ENCODE data around the gene SNRPN. TPM values are rescaled to one million over a fixed set of nuclear protein-coding genes. Genes with fewer than 3 reads are reported as not detected.
A peak's percentile ranks its signal among the peaks of the same experiment; 100 is the strongest.
"Not testable (repeated sequence)": the region's sequence is repeated elsewhere in the genome, so short reads cannot be mapped to it uniquely, and the experiment has no call there.

SNRPN gene
- total RNA-seq, 2 experiments from 2014 or later = 66.7 to 68.2 TPM

GRCh38 chr15:24955531-24955921, 739 bp downstream of the SNRPN start:
- peak; percentile 4 for DNase-seq
- Mint-ChIP-seq H3K4me1 (peaks cover 5% of the 10 kb centered on the region), H3K9me3 (peaks cover 9% of the 10 kb centered on the region), H3K27me3 (no peaks in the 10 kb centered on the region), H3K36me3 (peaks cover 26% of the 10 kb centered on the region), H3K27ac (peak overlapping the region; percentile 93), H3K4me3 (peak overlapping the region; percentile 84)

GRCh38 chr15:24956111-24956838, 1.5 kb downstream of the SNRPN start:
- Mint-ChIP-seq H3K36me3 (peaks cover 34% of the 10 kb centered on the region), H3K9me3 (peaks cover 11% of the 10 kb centered on the region), H3K4me1 (peaks cover 5% of the 10 kb centered on the region)

GRCh38 chr15:24957691-24958090, 2.9 kb downstream of the SNRPN start:
- H3K4me3 Mint-ChIP-seq = peak overlapping the region; percentile 25
- peaks cover 5% of the 10 kb centered on the region for H3K9me3 Mint-ChIP-seq
- no peaks in the 10 kb centered on the region for H3K27me3 Mint-ChIP-seq
- no peak for DNase-seq
- H3K4me1 Mint-ChIP-seq = peaks cover 5% of the 10 kb centered on the region
- H3K36me3 Mint-ChIP-seq = peaks cover 38% of the 10 kb centered on the region
- H3K27ac Mint-ChIP-seq = peak overlapping the region; percentile 38

More at GRCh38 chr15:24956111-24956838, 1.5 kb downstream of the SNRPN start:
- Mint-ChIP-seq H3K27ac (peak overlapping the region; percentile 93), H3K4me3 (peak overlapping the region; percentile 84), H3K27me3 (no peaks in the 10 kb centered on the region)
- peak; percentile 75 for DNase-seq

GRCh38 chr15:24961967-24962366, 7.2 kb downstream of the SNRPN start:
- Mint-ChIP-seq H3K27ac (no peak overlapping the region), H3K4me1 (peaks cover 7% of the 10 kb centered on the region), H3K36me3 (peaks cover 73% of the 10 kb centered on the region), H3K4me3 (no peak overlapping the region), H3K27me3 (no peaks in the 10 kb centered on the region), H3K9me3 (peaks cover 20% of the 10 kb centered on the region)
- no peak for DNase-seq

GRCh38 chr15:24962880-24963279, 8.1 kb downstream of the SNRPN start:
- Mint-ChIP-seq H3K36me3 (peaks cover 75% of the 10 kb centered on the region), H3K9me3 (peaks cover 24% of the 10 kb centered on the region), H3K27ac (no peak overlapping the region), H3K4me1 (peaks cover 4% of the 10 kb centered on the region), H3K27me3 (no peaks in the 10 kb centered on the region), H3K4me3 (no peak overlapping the region)
- DNase-seq = no peak

GRCh38 chr15:24966364-24967103, 11.7 kb downstream of the SNRPN start:
- peaks cover 76% of the 10 kb centered on the region for H3K36me3 Mint-ChIP-seq
- no peaks in the 10 kb centered on the region for H3K27me3 Mint-ChIP-seq
- no peak overlapping the region for H3K4me3 Mint-ChIP-seq
- H3K9me3 Mint-ChIP-seq = peaks cover 23% of the 10 kb centered on the region
- no peak for DNase-seq
- peaks cover 2% of the 10 kb centered on the region for H3K4me1 Mint-ChIP-seq
- H3K27ac Mint-ChIP-seq = no peak overlapping the region

GRCh38 chr15:24971052-24971451, 16.3 kb downstream of the SNRPN start:
- Mint-ChIP-seq H3K27me3 (no peaks in the 10 kb centered on the region), H3K27ac (no peak overlapping the region), H3K9me3 (peaks cover 33% of the 10 kb centered on the region), H3K36me3 (peaks cover 85% of the 10 kb centered on the region), H3K4me3 (no peak overlapping the region), H3K4me1 (no peaks in the 10 kb centered on the region)
- DNase-seq = no peak

GRCh38 chr15:24971772-24972171, 17.0 kb downstream of the SNRPN start:
- Mint-ChIP-seq H3K4me1 (no peaks in the 10 kb centered on the region), H3K4me3 (no peak overlapping the region), H3K36me3 (peaks cover 85% of the 10 kb centered on the region)

GRCh38 chr15:24972707-24973106, 17.9 kb downstream of the SNRPN start:
- DNase-seq, H3K4me1 Mint-ChIP-seq, H3K27me3 Mint-ChIP-seq, H3K27ac Mint-ChIP-seq, H3K4me3 Mint-ChIP-seq: not testable (repeated sequence)
- Mint-ChIP-seq H3K36me3 (peaks cover 88% of the 10 kb centered on the region), H3K9me3 (peaks cover 37% of the 10 kb centered on the region)

More at GRCh38 chr15:24971772-24972171, 17.0 kb downstream of the SNRPN start:
- Mint-ChIP-seq H3K27me3 (no peaks in the 10 kb centered on the region), H3K27ac (no peak overlapping the region), H3K9me3 (peaks cover 37% of the 10 kb centered on the region)
- no peak for DNase-seq

- Mint-ChIP-seq H3K4me1 (no peaks in the 10 kb centered on the region), H3K27ac (no peak overlapping the region), H3K4me3 (no peak overlapping the region), H3K36me3 (peaks cover 91% of the 10 kb centered on the region), H3K27me3 (no peaks in the 10 kb centered on the region), H3K9me3 (peaks cover 51% of the 10 kb centered on the region)
- DNase-seq = no peak
These were observed 22.1 kb downstream of the SNRPN start for GRCh38 chr15:24976932-24977331.

GRCh38 chr15:24977686-24978085, 22.9 kb downstream of the SNRPN start:
- peaks cover 52% of the 10 kb centered on the region for H3K9me3 Mint-ChIP-seq
- DNase-seq = no peak
- no peaks in the 10 kb centered on the region for H3K27me3 Mint-ChIP-seq
- no peak overlapping the region for H3K27ac Mint-ChIP-seq
- no peak overlapping the region for H3K4me3 Mint-ChIP-seq
- H3K36me3 Mint-ChIP-seq = peaks cover 94% of the 10 kb centered on the region
- no peaks in the 10 kb centered on the region for H3K4me1 Mint-ChIP-seq

GRCh38 chr15:24985224-24985623, 30.4 kb downstream of the SNRPN start:
- Mint-ChIP-seq H3K27ac (no peak overlapping the region), H3K4me1 (no peaks in the 10 kb centered on the region), H3K4me3 (no peak overlapping the region), H3K36me3 (peaks cover 92% of the 10 kb centered on the region), H3K9me3 (peaks cover 41% of the 10 kb centered on the region), H3K27me3 (no peaks in the 10 kb centered on the region)
- DNase-seq = no peak

GRCh38 chr15:24986653-24987052, 31.9 kb downstream of the SNRPN start:
- no peaks in the 10 kb centered on the region for H3K4me1 Mint-ChIP-seq

GRCh38 chr15:25019434-25019833, 64.6 kb downstream of the SNRPN start:
- no peak for DNase-seq
- H3K9me3 Mint-ChIP-seq = peaks cover 45% of the 10 kb centered on the region
- no peaks in the 10 kb centered on the region for H3K4me1 Mint-ChIP-seq
- H3K36me3 Mint-ChIP-seq = peaks cover 56% of the 10 kb centered on the region
- H3K27ac Mint-ChIP-seq = no peak overlapping the region
- no peaks in the 10 kb centered on the region for H3K27me3 Mint-ChIP-seq
- no peak overlapping the region for H3K4me3 Mint-ChIP-seq

More at GRCh38 chr15:24986653-24987052, 31.9 kb downstream of the SNRPN start:
- H3K9me3 Mint-ChIP-seq = peaks cover 40% of the 10 kb centered on the region
- H3K4me3 Mint-ChIP-seq = no peak overlapping the region
- no peak overlapping the region for H3K27ac Mint-ChIP-seq
- DNase-seq = no peak
- H3K36me3 Mint-ChIP-seq = peaks cover 94% of the 10 kb centered on the region
- H3K27me3 Mint-ChIP-seq = no peaks in the 10 kb centered on the region

- no peak for DNase-seq
- H3K27ac Mint-ChIP-seq = no peak overlapping the region
- H3K27me3 Mint-ChIP-seq = no peaks in the 10 kb centered on the region
- no peak overlapping the region for H3K4me3 Mint-ChIP-seq
- peaks cover 47% of the 10 kb centered on the region for H3K9me3 Mint-ChIP-seq
- peaks cover 74% of the 10 kb centered on the region for H3K36me3 Mint-ChIP-seq
- no peaks in the 10 kb centered on the region for H3K4me1 Mint-ChIP-seq
These were observed 67.4 kb downstream of the SNRPN start for GRCh38 chr15:25022233-25022632.

All from activated naive CD8-positive, alpha-beta T cell treated with anti-CD3 and anti-CD28 coated beads for 36 hours (primary cell).